Activated T-cell treated with anti-CD3 and anti-CD28 coated beads for 1 hour (primary cell): ENCODE measurements around the gene CRB3.
A peak's percentile ranks its signal among the peaks of the same experiment; 100 is the strongest.

ENCODE experiments used
- DNase-seq: peaks from one replicate; pipeline ENCODE4 v3.0.0-alpha.2; 2020; ENCODE audit warnings: low read depth

The CRB3 gene

GRCh38 chr19:6433165-6433564, 30.9 kb upstream of the CRB3 start:
- no peak for DNase-seq

GRCh38 chr19:6433663-6434062, 30.4 kb upstream of the CRB3 start, which contains the start of gene SLC25A41:
SLC25A41 (minus strand) TSS chr19:6433763; CDS start chr19:6433693, 70 bp downstream.
- no peak for DNase-seq

- DNase-seq, result no peak
These were observed 24.3 kb upstream of the CRB3 start for GRCh38 chr19:6439743-6440142.

- DNase-seq, result no peak
These were observed 23.2 kb upstream of the CRB3 start for GRCh38 chr19:6440905-6441304.

GRCh38 chr19:6442087-6442688, 21.9 kb upstream of the CRB3 start:
- DNase-seq, result no peak

GRCh38 chr19:6443986-6444385, 20.1 kb upstream of the CRB3 start:
- no peak for DNase-seq

GRCh38 chr19:6446452-6446851, 17.6 kb upstream of the CRB3 start:
- no peak for DNase-seq

GRCh38 chr19:6448045-6448444, 16.0 kb upstream of the CRB3 start:
- DNase-seq, result no peak

GRCh38 chr19:6450166-6450565, 13.9 kb upstream of the CRB3 start:
- no peak for DNase-seq

GRCh38 chr19:6451583-6452222, 12.4 kb upstream of the CRB3 start:
- DNase-seq, result no peak

GRCh38 chr19:6452223-6452614, 11.9 kb upstream of the CRB3 start:
- no peak for DNase-seq

GRCh38 chr19:6452899-6453298, 11.2 kb upstream of the CRB3 start:
- no peak for DNase-seq

- DNase-seq, result no peak
These were observed 10.0 kb upstream of the CRB3 start for GRCh38 chr19:6453951-6454565.

- DNase-seq, result no peak
These were observed 8.1 kb upstream of the CRB3 start for GRCh38 chr19:6455924-6456323.

GRCh38 chr19:6457958-6458694, 5.9 kb upstream of the CRB3 start:
- no peak for DNase-seq

GRCh38 chr19:6458695-6459261, 5.3 kb upstream of the CRB3 start:
- DNase-seq, result no peak

- DNase-seq, result peak; percentile 45
These were observed 4.6 kb upstream of the CRB3 start, which contains the start of gene SLC25A23 for GRCh38 chr19:6459262-6460098. SLC25A23 (minus strand) TSS chr19:6459792; CDS start chr19:6459628, 164 bp downstream.

- peak; percentile 95 for DNase-seq
These were observed 3.8 kb upstream of the CRB3 start for GRCh38 chr19:6460099-6460884.

- no peak for DNase-seq
These were observed 935 bp downstream of the CRB3 start for GRCh38 chr19:6465006-6465405.

GRCh38 chr19:6465663-6466062, 1.6 kb downstream of the CRB3 start:
- no peak for DNase-seq
